Suprapubic skin (tissue), 3 donors: Measurements from ENCODE around the gene CDYL2.

Experiments used
- POLR2A ChIP-seq, 2 donors: fragments of 450-650 bp; IDR thresholded peaks; one replicate each; pipeline ENCODE4 v1.6.1; 2017; ENCODE audit warnings: antibody characterized with exemption in 2 of 2, mild to moderate bottlenecking in 2 of 2, moderate library complexity in 2 of 2
- TF ChIP-seq, protein P1 (sequence below), 2 donors: fragments of 200-600 bp in 1 of 2; fragments of 450-650 bp in 1 of 2; sonication (generic) in 1 of 2; IDR thresholded peaks; one replicate each; pipeline ENCODE4 v1.5.1; 2016 to 2019; ENCODE audit warnings: antibody characterized with exemption in 2 of 2, mild to moderate bottlenecking in 1 of 2, moderate library complexity in 1 of 2

DNA sequence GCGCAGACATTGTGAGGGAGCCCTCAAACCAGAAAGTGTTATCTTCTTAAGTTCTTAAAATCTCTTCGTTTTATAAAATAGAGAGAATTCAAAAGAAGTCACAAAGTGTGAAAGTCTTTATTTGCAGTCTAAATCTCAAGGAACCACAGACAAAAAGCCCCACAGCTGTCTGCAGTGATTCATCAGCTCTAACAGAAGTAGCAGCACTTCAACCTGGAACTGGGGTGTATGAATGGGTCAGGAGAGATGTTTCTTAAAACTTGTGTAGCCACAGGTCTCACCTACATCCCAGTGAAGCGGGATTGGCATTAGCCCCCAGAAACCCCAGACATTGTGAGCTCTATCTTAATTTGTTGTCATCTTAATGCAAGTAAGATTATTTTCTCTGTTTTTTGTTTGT lies 61.1 kb downstream of the CDYL2 start:
- no peak for TF ChIP-seq POLR2A (IDR thresholded peaks at IDR 0.05)
- TF ChIP-seq, protein P1, sequence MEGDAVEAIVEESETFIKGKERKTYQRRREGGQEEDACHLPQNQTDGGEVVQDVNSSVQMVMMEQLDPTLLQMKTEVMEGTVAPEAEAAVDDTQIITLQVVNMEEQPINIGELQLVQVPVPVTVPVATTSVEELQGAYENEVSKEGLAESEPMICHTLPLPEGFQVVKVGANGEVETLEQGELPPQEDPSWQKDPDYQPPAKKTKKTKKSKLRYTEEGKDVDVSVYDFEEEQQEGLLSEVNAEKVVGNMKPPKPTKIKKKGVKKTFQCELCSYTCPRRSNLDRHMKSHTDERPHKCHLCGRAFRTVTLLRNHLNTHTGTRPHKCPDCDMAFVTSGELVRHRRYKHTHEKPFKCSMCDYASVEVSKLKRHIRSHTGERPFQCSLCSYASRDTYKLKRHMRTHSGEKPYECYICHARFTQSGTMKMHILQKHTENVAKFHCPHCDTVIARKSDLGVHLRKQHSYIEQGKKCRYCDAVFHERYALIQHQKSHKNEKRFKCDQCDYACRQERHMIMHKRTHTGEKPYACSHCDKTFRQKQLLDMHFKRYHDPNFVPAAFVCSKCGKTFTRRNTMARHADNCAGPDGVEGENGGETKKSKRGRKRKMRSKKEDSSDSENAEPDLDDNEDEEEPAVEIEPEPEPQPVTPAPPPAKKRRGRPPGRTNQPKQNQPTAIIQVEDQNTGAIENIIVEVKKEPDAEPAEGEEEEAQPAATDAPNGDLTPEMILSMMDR (IDR thresholded peaks at IDR 0.05) = no peak
